ENCODE data around the gene BPIFA1.

- TF ChIP-seq, protein P1, sequence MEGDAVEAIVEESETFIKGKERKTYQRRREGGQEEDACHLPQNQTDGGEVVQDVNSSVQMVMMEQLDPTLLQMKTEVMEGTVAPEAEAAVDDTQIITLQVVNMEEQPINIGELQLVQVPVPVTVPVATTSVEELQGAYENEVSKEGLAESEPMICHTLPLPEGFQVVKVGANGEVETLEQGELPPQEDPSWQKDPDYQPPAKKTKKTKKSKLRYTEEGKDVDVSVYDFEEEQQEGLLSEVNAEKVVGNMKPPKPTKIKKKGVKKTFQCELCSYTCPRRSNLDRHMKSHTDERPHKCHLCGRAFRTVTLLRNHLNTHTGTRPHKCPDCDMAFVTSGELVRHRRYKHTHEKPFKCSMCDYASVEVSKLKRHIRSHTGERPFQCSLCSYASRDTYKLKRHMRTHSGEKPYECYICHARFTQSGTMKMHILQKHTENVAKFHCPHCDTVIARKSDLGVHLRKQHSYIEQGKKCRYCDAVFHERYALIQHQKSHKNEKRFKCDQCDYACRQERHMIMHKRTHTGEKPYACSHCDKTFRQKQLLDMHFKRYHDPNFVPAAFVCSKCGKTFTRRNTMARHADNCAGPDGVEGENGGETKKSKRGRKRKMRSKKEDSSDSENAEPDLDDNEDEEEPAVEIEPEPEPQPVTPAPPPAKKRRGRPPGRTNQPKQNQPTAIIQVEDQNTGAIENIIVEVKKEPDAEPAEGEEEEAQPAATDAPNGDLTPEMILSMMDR (IDR thresholded peaks at IDR 0.05; ENCODE audit: poor library complexity, severe bottlenecking) = no peak
- TF ChIP-seq EZH2 (IDR thresholded peaks at IDR 0.05; ENCODE audit: borderline replicate concordance, insufficient read depth, low read length, poor library complexity, severe bottlenecking) (no peak), RAD21 (conservative IDR thresholded peaks at IDR 0.05) (no peak)
- TF ChIP-seq, protein P2, sequence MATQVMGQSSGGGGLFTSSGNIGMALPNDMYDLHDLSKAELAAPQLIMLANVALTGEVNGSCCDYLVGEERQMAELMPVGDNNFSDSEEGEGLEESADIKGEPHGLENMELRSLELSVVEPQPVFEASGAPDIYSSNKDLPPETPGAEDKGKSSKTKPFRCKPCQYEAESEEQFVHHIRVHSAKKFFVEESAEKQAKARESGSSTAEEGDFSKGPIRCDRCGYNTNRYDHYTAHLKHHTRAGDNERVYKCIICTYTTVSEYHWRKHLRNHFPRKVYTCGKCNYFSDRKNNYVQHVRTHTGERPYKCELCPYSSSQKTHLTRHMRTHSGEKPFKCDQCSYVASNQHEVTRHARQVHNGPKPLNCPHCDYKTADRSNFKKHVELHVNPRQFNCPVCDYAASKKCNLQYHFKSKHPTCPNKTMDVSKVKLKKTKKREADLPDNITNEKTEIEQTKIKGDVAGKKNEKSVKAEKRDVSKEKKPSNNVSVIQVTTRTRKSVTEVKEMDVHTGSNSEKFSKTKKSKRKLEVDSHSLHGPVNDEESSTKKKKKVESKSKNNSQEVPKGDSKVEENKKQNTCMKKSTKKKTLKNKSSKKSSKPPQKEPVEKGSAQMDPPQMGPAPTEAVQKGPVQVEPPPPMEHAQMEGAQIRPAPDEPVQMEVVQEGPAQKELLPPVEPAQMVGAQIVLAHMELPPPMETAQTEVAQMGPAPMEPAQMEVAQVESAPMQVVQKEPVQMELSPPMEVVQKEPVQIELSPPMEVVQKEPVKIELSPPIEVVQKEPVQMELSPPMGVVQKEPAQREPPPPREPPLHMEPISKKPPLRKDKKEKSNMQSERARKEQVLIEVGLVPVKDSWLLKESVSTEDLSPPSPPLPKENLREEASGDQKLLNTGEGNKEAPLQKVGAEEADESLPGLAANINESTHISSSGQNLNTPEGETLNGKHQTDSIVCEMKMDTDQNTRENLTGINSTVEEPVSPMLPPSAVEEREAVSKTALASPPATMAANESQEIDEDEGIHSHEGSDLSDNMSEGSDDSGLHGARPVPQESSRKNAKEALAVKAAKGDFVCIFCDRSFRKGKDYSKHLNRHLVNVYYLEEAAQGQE (IDR thresholded peaks at IDR 0.05; ENCODE audit: borderline replicate concordance) = no peak
Observed at GRCh38 chr20:33261465-33261864, 25.7 kb downstream of the BPIFA1 start.

Data from neural cell (in vitro differentiated cells).